Central memory CD8-positive, alpha-beta T cell (primary cell): Measurements from ENCODE around the gene SLC7A7.
"Not testable (repeated sequence)": the region's sequence is repeated elsewhere in the genome, so short reads cannot be mapped to it uniquely, and the experiment has no call there.

Experiments
- ATAC-seq: fragments of 150-1000 bp; cut with Tn5 transposase; replicated peaks from 2 replicates; pipeline ENCODE4 v1.10.0; 2022; ENCODE audit warnings: mild to moderate bottlenecking, moderate FRiP score, moderate number of reproducible peaks; ENCODE audit not compliant: poor library complexity, severe bottlenecking; ENCODE audit errors: extremely low read depth
- DNase-seq, 2 donors: peaks; one replicate each; pipeline ENCODE4 v3.0.0; 2021; ENCODE audit warnings: low spot score in 2 of 2
- H3K27ac Mint-ChIP-seq: one replicate; pipeline ENCODE4 v1.8.0; 2022; ENCODE audit warnings: low read depth, mild to moderate bottlenecking, moderate library complexity, mixed read lengths
- H3K27me3 Mint-ChIP-seq: one replicate; pipeline ENCODE4 v1.8.0; 2022; ENCODE audit warnings: mixed read lengths
- H3K36me3 Mint-ChIP-seq: one replicate; pipeline ENCODE4 v1.8.0; 2022; ENCODE audit warnings: mild to moderate bottlenecking, moderate library complexity, mixed read lengths; ENCODE audit not compliant: insufficient read depth
- H3K4me1 Mint-ChIP-seq: one replicate; pipeline ENCODE4 v1.8.0; 2022; ENCODE audit warnings: mixed read lengths
- H3K4me3 Mint-ChIP-seq: one replicate; pipeline ENCODE4 v1.8.0; 2022; ENCODE audit warnings: mild to moderate bottlenecking, moderate library complexity, mixed read lengths
- H3K9me3 Mint-ChIP-seq: one replicate; pipeline ENCODE4 v1.8.0; 2022; ENCODE audit warnings: mixed read lengths

The SLC7A7 gene

GRCh38 chr14:22747769-22748168, 67.5 kb downstream of the SLC7A7 start:
- H3K4me1 Mint-ChIP-seq = peaks cover 7% of the 10 kb centered on the region
- H3K4me3 Mint-ChIP-seq = no peak overlapping the region
- DNase-seq = no peak
- no peak for ATAC-seq
- H3K27ac Mint-ChIP-seq = no peak overlapping the region
- H3K36me3 Mint-ChIP-seq = no peaks in the 10 kb centered on the region
- peaks cover 51% of the 10 kb centered on the region for H3K27me3 Mint-ChIP-seq
- no peaks in the 10 kb centered on the region for H3K9me3 Mint-ChIP-seq

GRCh38 chr14:22740020-22740419, 75.2 kb downstream of the SLC7A7 start:
- DNase-seq = no peak
- Mint-ChIP-seq H3K27ac (no peak overlapping the region), H3K4me1 (no peaks in the 10 kb centered on the region), H3K4me3 (no peak overlapping the region), H3K27me3 (peaks cover 44% of the 10 kb centered on the region), H3K9me3 (no peaks in the 10 kb centered on the region), H3K36me3 (no peaks in the 10 kb centered on the region)
- no peak for ATAC-seq

- Mint-ChIP-seq H3K9me3 (no peaks in the 10 kb centered on the region), H3K27ac (no peak overlapping the region), H3K36me3 (no peaks in the 10 kb centered on the region), H3K4me1 (no peaks in the 10 kb centered on the region), H3K4me3 (no peak overlapping the region), H3K27me3 (peaks cover 44% of the 10 kb centered on the region)
- DNase-seq = no peak
- ATAC-seq = no peak
Observed at GRCh38 chr14:22739423-22739822, 75.8 kb downstream of the SLC7A7 start.

GRCh38 chr14:22737052-22737451, 78.2 kb downstream of the SLC7A7 start:
- Mint-ChIP-seq H3K4me1 (no peaks in the 10 kb centered on the region), H3K4me3 (no peak overlapping the region), H3K36me3 (no peaks in the 10 kb centered on the region), H3K9me3 (no peaks in the 10 kb centered on the region), H3K27ac (no peak overlapping the region), H3K27me3 (peaks cover 30% of the 10 kb centered on the region)
- no peak for DNase-seq
- ATAC-seq = no peak

- not testable (repeated sequence) for H3K36me3 Mint-ChIP-seq, ATAC-seq, H3K4me1 Mint-ChIP-seq, H3K4me3 Mint-ChIP-seq, DNase-seq, H3K27ac Mint-ChIP-seq, H3K9me3 Mint-ChIP-seq
- H3K27me3 Mint-ChIP-seq = peaks cover 23% of the 10 kb centered on the region
Observed at GRCh38 chr14:22736384-22736783, 78.9 kb downstream of the SLC7A7 start.

GRCh38 chr14:22735096-22735495, 80.1 kb downstream of the SLC7A7 start:
- H3K36me3 Mint-ChIP-seq = peaks cover 1% of the 10 kb centered on the region
- H3K4me3 Mint-ChIP-seq = no peak overlapping the region
- ATAC-seq = no peak

GRCh38 chr14:22733829-22734228, 81.4 kb downstream of the SLC7A7 start:
- H3K27ac Mint-ChIP-seq = no peak overlapping the region
- no peak for ATAC-seq
- H3K36me3 Mint-ChIP-seq = peaks cover 1% of the 10 kb centered on the region
- no peaks in the 10 kb centered on the region for H3K9me3 Mint-ChIP-seq
- H3K4me1 Mint-ChIP-seq = no peaks in the 10 kb centered on the region
- H3K27me3 Mint-ChIP-seq = peaks cover 14% of the 10 kb centered on the region
- no peak overlapping the region for H3K4me3 Mint-ChIP-seq
- DNase-seq = no peak

More at GRCh38 chr14:22735096-22735495, 80.1 kb downstream of the SLC7A7 start:
- Mint-ChIP-seq H3K27ac (no peak overlapping the region), H3K4me1 (no peaks in the 10 kb centered on the region), H3K27me3 (peaks cover 17% of the 10 kb centered on the region), H3K9me3 (no peaks in the 10 kb centered on the region)
- DNase-seq = no peak

- not testable (repeated sequence) for H3K4me1 Mint-ChIP-seq, H3K36me3 Mint-ChIP-seq, DNase-seq, H3K9me3 Mint-ChIP-seq, H3K27me3 Mint-ChIP-seq, H3K27ac Mint-ChIP-seq, H3K4me3 Mint-ChIP-seq, ATAC-seq
Observed at GRCh38 chr14:22732062-22732461, 83.2 kb downstream of the SLC7A7 start.

GRCh38 chr14:22726012-22726411, 89.2 kb downstream of the SLC7A7 start:
- Mint-ChIP-seq H3K36me3 (no peaks in the 10 kb centered on the region), H3K27me3 (no peaks in the 10 kb centered on the region), H3K9me3 (no peaks in the 10 kb centered on the region), H3K4me1 (no peaks in the 10 kb centered on the region), H3K27ac (no peak overlapping the region), H3K4me3 (no peak overlapping the region)
- DNase-seq (no peak), ATAC-seq (no peak)

- ATAC-seq, H3K4me1 Mint-ChIP-seq, DNase-seq, H3K4me3 Mint-ChIP-seq, H3K27me3 Mint-ChIP-seq, H3K27ac Mint-ChIP-seq, H3K9me3 Mint-ChIP-seq, H3K36me3 Mint-ChIP-seq: not testable (repeated sequence)
Observed at GRCh38 chr14:22725374-22725773, 89.9 kb downstream of the SLC7A7 start.

- not testable (repeated sequence) for H3K4me3 Mint-ChIP-seq, H3K27me3 Mint-ChIP-seq, H3K27ac Mint-ChIP-seq, ATAC-seq, H3K36me3 Mint-ChIP-seq, H3K4me1 Mint-ChIP-seq, DNase-seq, H3K9me3 Mint-ChIP-seq
Observed at GRCh38 chr14:22724847-22725246, 90.4 kb downstream of the SLC7A7 start.

GRCh38 chr14:22723815-22724214, 91.4 kb downstream of the SLC7A7 start:
- Mint-ChIP-seq H3K4me1 (no peaks in the 10 kb centered on the region), H3K36me3 (no peaks in the 10 kb centered on the region), H3K4me3 (no peak overlapping the region), H3K27ac (no peak overlapping the region), H3K27me3 (no peaks in the 10 kb centered on the region), H3K9me3 (no peaks in the 10 kb centered on the region)
- no peak for DNase-seq
- ATAC-seq = no peak
